ENCODE data around the gene RAI1. TPM values are rescaled to one million over a fixed set of nuclear protein-coding genes. Genes with fewer than 3 reads are reported as not detected.

Gene RAI1
- total RNA-seq, 1 experiment from 2014 or later: 2.8 TPM

GRCh38 chr17:17749025-17749772 is 67.9 kb downstream of the RAI1 start:
- no peak for DNase-seq (ENCODE audit: low read depth)

- peak; percentile 17 for DNase-seq (ENCODE audit: low read depth)
These were observed 68.7 kb downstream of the RAI1 start for GRCh38 chr17:17749921-17750320.

- no peak for DNase-seq (ENCODE audit: low read depth)
These were observed 69.6 kb downstream of the RAI1 start for GRCh38 chr17:17750881-17751280.

- no peak for DNase-seq (ENCODE audit: low read depth)
These were observed 70.3 kb downstream of the RAI1 start for GRCh38 chr17:17751489-17752088.

- DNase-seq (ENCODE audit: low read depth): no peak
These were observed 71.0 kb downstream of the RAI1 start for GRCh38 chr17:17752089-17752820.

GRCh38 chr17:17752821-17753321 is 71.6 kb downstream of the RAI1 start:
- peak; percentile 62 for DNase-seq (ENCODE audit: low read depth)

- no peak for DNase-seq (ENCODE audit: low read depth)
These were observed 73.7 kb downstream of the RAI1 start for GRCh38 chr17:17754719-17755686.

GRCh38 chr17:17755715-17756114 is 74.5 kb downstream of the RAI1 start:
- DNase-seq (ENCODE audit: low read depth): no peak

- DNase-seq (ENCODE audit: low read depth): no peak
These were observed 76.1 kb downstream of the RAI1 start for GRCh38 chr17:17757391-17757791.

GRCh38 chr17:17757956-17758845 is 76.9 kb downstream of the RAI1 start:
- no peak for DNase-seq (ENCODE audit: low read depth)

GRCh38 chr17:17758941-17759563 is 77.8 kb downstream of the RAI1 start:
- no peak for DNase-seq (ENCODE audit: low read depth)

- no peak for DNase-seq (ENCODE audit: low read depth)
These were observed 79.1 kb downstream of the RAI1 start for GRCh38 chr17:17760350-17760749.

- DNase-seq (ENCODE audit: low read depth): no peak
These were observed 79.8 kb downstream of the RAI1 start for GRCh38 chr17:17760872-17761550.

- no peak for DNase-seq (ENCODE audit: low read depth)
These were observed 80.9 kb downstream of the RAI1 start for GRCh38 chr17:17761894-17762743.

GRCh38 chr17:17762744-17763105 is 81.5 kb downstream of the RAI1 start:
- no peak for DNase-seq (ENCODE audit: low read depth)

- DNase-seq (ENCODE audit: low read depth): no peak
These were observed 81.9 kb downstream of the RAI1 start for GRCh38 chr17:17763136-17763535.

- DNase-seq (ENCODE audit: low read depth): no peak
These were observed 82.5 kb downstream of the RAI1 start for GRCh38 chr17:17763734-17764133.

- no peak for DNase-seq (ENCODE audit: low read depth)
These were observed 84.3 kb downstream of the RAI1 start for GRCh38 chr17:17765359-17766076.
